Psoas muscle (tissue), 8 donors: ENCODE measurements around the gene ABCB8. TPM values are rescaled to one million over a fixed set of nuclear protein-coding genes. Genes with fewer than 3 reads are reported as not detected.
"Not testable (repeated sequence)": the region's sequence is repeated elsewhere in the genome, so short reads cannot be mapped to it uniquely, and the experiment has no call there.

Experiments
- ATAC-seq, 4 donors: fragments of 200-7000 bp; cut with Tn5 transposase; one replicate each; pipeline ENCODE4 v1.9.1; 2020; ENCODE audit warnings: moderate library complexity in 3 of 4, mild to moderate bottlenecking in 2 of 4
- DNase-seq, 2 donors: peaks; one replicate each; pipeline ENCODE4 v3.0.0-alpha.2; 2020
- H3K27ac ChIP-seq: fragments of 200-600 bp; one replicate; pipeline ENCODE4 v1.8.0; 2022
- H3K27me3 ChIP-seq, 3 donors: fragments of 200-600 bp in 1 of 3; one replicate each; pipeline versions ENCODE4 v1.6.1 to v1.8.0; 2013 to 2022; ENCODE audit warnings: low read length in 2 of 3, mild to moderate bottlenecking in 2 of 3, moderate library complexity in 1 of 3; ENCODE audit not compliant: insufficient read depth in 3 of 3
- H3K36me3 ChIP-seq, 2 donors: fragments of 200-600 bp in 1 of 2; one replicate each; pipeline versions ENCODE4 v1.6.1 to v1.8.0; 2013 to 2022; ENCODE audit warnings: low read depth in 1 of 2, mild to moderate bottlenecking in 1 of 2, moderate library complexity in 1 of 2; ENCODE audit not compliant: insufficient read depth in 1 of 2
- H3K4me1 ChIP-seq: fragments of 200-600 bp; one replicate; pipeline ENCODE4 v1.8.0; 2022
- H3K4me3 ChIP-seq: fragments of 200-600 bp; one replicate; pipeline ENCODE4 v1.8.0; 2022; ENCODE audit warnings: mild to moderate bottlenecking
- H3K9me3 ChIP-seq: fragments of 200-600 bp; one replicate; pipeline ENCODE4 v1.8.0; 2022
- CTCF ChIP-seq: fragments of 200-600 bp; IDR thresholded peaks from one replicate; pipeline ENCODE4 v1.8.0; 2022; ENCODE audit warnings: antibody characterized with exemption
- WGBS, 3 donors: extraction: QIAGEN DNeasy Blood & Tissue Kit; methylation state at CpG; one replicate each; pipeline versions ENCODE4 v1.1.6 to v1.1.7; 2013; 5-methylcytosine and 5-hydroxymethylcytosine counted together
- intact Hi-C, 2 donors: fragments of 100-400 bp; cut with DNase I; formaldehyde crosslinking; loops; one replicate each; pipeline versions ENCODE4 v1.11.0 to v1.14.2; 2022
- polyA plus RNA-seq, 3 donors: library from polyadenylated mRNA; stranded (reverse); fragments of 200-250 nt; gene quantifications; one replicate each; pipeline ENCODE4 v1.2.3, GENCODE V29; 2013
- total RNA-seq, 4 donors: library from RNA; stranded (reverse); fragmentation: NEBNext Ultra II Directional in 2 of 4; extraction: Animal tissue kit (Norgen Biotek cat#: 25700) in 2 of 4; gene quantifications; one replicate each; pipeline versions ENCODE4 v1.2.1 to v1.2.4, GENCODE V29; 2021 to 2023
- donor health status: healthy with polysubstance abuse.
- donor health status: DM: no; HTN: no; CAD: no; lungs with moderate emphysema.
- donor health status: Bipolar disorder and iron deficiency.
- donor health status: healthy.
- donor health status: DM: yes; HTN: yes; CAD: no.
- donor health status: DM: no; HTN: no; CAD: no.
- donor health status: DM: no; HTN: no; CAD: no.
- donor health status: DM: yes; HTN: yes; CAD: no.

Gene ABCB8
- total and polyA plus RNA-seq, 7 donors: 9.3 to 20.7 (median 16.6) TPM

- WGBS, 3 donors: 90 to 95% (median 91%) methylated on average over 27 to 30 of the region's 30 CpGs
- no peak overlapping the region for H3K4me3 ChIP-seq
- no peak for TF ChIP-seq CTCF
- H3K4me1 ChIP-seq: peaks cover 13% of the 10 kb centered on the region
- H3K9me3 ChIP-seq: no peaks in the 10 kb centered on the region
- no peaks in the 10 kb centered on the region for H3K27me3 ChIP-seq
- ATAC-seq (no peak), DNase-seq (no peak)
- no peak overlapping the region for H3K27ac ChIP-seq
- peaks cover 6 to 63% of the 10 kb centered on the region in 2 donors for H3K36me3 ChIP-seq
- intact Hi-C loops: no loop called here
Measured at GRCh38 chr7:151040616-151041375, 12.5 kb downstream of the ABCB8 start.

GRCh38 chr7:151043449-151043848, 15.2 kb downstream of the ABCB8 start:
- peaks cover 0 to 50% of the 10 kb centered on the region in 2 donors for H3K36me3 ChIP-seq
- H3K4me3 ChIP-seq, DNase-seq, ATAC-seq, H3K9me3 ChIP-seq, H3K27me3 ChIP-seq, H3K27ac ChIP-seq, intact Hi-C loops: not testable (repeated sequence)
- WGBS, 3 donors: 88 to 99% (median 92%) methylated on average over 9 to 10 of the region's 10 CpGs
- H3K4me1 ChIP-seq: peaks cover 13% of the 10 kb centered on the region

GRCh38 chr7:151043959-151044358, 15.7 kb downstream of the ABCB8 start:
- TF ChIP-seq CTCF: no peak
- Histone ChIP-seq H3K9me3 (no peaks in the 10 kb centered on the region), H3K36me3 (peaks cover 0 to 50% of the 10 kb centered on the region in 2 donors), H3K27ac (no peak overlapping the region), H3K27me3 (no peaks in the 10 kb centered on the region), H3K4me1 (peaks cover 8% of the 10 kb centered on the region), H3K4me3 (no peak overlapping the region)
- ATAC-seq: no peak
- 93 to 95% (median 94%) methylated on average over 20 of the region's 20 CpGs for WGBS, 3 donors
- peak in 1 of 2 donors; percentile 45 for DNase-seq
- intact Hi-C loops: no loop called here

- H3K9me3 ChIP-seq: no peaks in the 10 kb centered on the region
- H3K4me3 ChIP-seq: no peak overlapping the region
- no peaks in the 10 kb centered on the region for H3K4me1 ChIP-seq
- H3K27ac ChIP-seq: no peak overlapping the region
- 65 to 77% (median 68%) methylated on average over 11 of the region's 11 CpGs for WGBS, 3 donors
- no peaks in the 10 kb centered on the region for H3K27me3 ChIP-seq
- peaks cover 0 to 50% of the 10 kb centered on the region in 2 donors for H3K36me3 ChIP-seq
- ATAC-seq: no peak
- no peak for TF ChIP-seq CTCF
- DNase-seq: peak in 1 of 2 donors; percentile 47
- intact Hi-C loops: no loop called here
Measured at GRCh38 chr7:151045262-151045661, 17.0 kb downstream of the ABCB8 start.

GRCh38 chr7:151045967-151046366, 17.7 kb downstream of the ABCB8 start:
- no peak for DNase-seq
- TF ChIP-seq CTCF: no peak
- H3K4me3 ChIP-seq: no peak overlapping the region
- H3K4me1 ChIP-seq: no peaks in the 10 kb centered on the region
- intact Hi-C loops: no loop called here
- 75 to 84% (median 76%) methylated on average over 9 of the region's 9 CpGs for whole genome bisulfite sequencing, 3 donors
- no peaks in the 10 kb centered on the region for H3K9me3 ChIP-seq
- peaks cover 0 to 47% of the 10 kb centered on the region in 2 donors for H3K36me3 ChIP-seq
- H3K27me3 ChIP-seq: no peaks in the 10 kb centered on the region
- no peak for ATAC-seq
- no peak overlapping the region for H3K27ac ChIP-seq
